ENCODE data around the gene ABHD6. TPM values are rescaled to one million over a fixed set of nuclear protein-coding genes. Genes with fewer than 3 reads are reported as not detected.

The ABHD6 gene
- total RNA-seq, 1 donor from 2014 or later: 3.9 TPM

Other genes starting within 250 kb of the ABHD6 start
- gene FLNB, start 229.4 kb upstream of the ABHD6 start, total RNA-seq: 434 and 521 TPM in 2 replicates
- gene DNASE1L3, start 26.8 kb upstream of the ABHD6 start, total RNA-seq: not detected in 2 replicates
- 19.0 and 22.2 TPM in 2 replicates for gene RPP14, start 68.5 kb downstream of the ABHD6 start, total RNA-seq
- gene HTD2, start 68.7 kb downstream of the ABHD6 start, total RNA-seq: 7.3 and 7.7 TPM in 2 replicates
- gene PXK, start 95.1 kb downstream of the ABHD6 start, total RNA-seq: 10.3 and 10.5 TPM in 2 replicates
- gene PDHB, start 196.0 kb downstream of the ABHD6 start, total RNA-seq: 87.7 and 95.7 TPM in 2 replicates